Breast epithelium (tissue), 3 donors: ENCODE data around the gene AHDC1.

Experiments used
- POLR2A ChIP-seq: fragments of 450-650 bp; IDR thresholded peaks from one replicate; pipeline ENCODE4 v1.6.1; 2016; ENCODE audit warnings: antibody characterized with exemption, mild to moderate bottlenecking, moderate library complexity
- TF ChIP-seq, protein P1 (sequence below), 3 donors: fragments of 450-650 bp; IDR thresholded peaks; one replicate each; pipeline ENCODE4 v1.5.1; 2016 to 2017; ENCODE audit warnings: antibody characterized with exemption in 3 of 3, mild to moderate bottlenecking in 3 of 3, moderate library complexity in 3 of 3

DNA sequence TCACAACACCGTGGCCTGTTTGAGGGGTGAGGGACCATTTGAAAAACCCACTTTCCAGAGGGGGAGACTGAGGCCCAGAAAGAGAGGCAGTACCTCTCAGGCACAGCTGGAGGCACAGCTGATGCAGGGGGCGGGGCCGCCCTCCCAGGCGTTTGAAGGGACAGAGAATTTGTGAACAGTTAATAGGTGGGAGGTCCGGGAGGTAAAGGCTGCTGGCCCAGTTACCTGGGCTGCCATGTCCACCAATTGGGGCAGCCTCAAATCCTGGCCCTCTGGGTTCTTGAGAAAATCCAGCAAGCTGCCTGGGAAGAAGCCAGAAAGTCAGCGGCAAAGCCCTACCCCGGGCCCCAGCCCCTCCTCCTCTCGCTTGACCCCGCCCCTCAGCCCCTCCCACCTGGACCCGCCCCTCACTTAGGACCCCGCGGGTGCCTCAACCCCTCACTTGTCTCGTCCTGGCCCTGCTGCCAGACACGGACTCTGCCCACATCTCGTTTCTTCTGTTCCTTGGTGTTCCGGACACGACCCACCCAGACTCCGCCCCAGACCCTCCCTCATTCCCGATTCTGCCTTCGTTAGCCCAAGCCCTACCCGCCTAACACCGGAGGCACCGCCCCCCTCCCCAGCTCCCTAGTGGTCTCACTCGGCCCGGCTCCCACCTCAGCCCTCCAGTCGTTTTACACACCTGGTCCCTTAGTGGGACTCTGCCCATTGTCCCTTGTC, 10.8 kb upstream of the AHDC1 start:
- TF ChIP-seq, protein P1, sequence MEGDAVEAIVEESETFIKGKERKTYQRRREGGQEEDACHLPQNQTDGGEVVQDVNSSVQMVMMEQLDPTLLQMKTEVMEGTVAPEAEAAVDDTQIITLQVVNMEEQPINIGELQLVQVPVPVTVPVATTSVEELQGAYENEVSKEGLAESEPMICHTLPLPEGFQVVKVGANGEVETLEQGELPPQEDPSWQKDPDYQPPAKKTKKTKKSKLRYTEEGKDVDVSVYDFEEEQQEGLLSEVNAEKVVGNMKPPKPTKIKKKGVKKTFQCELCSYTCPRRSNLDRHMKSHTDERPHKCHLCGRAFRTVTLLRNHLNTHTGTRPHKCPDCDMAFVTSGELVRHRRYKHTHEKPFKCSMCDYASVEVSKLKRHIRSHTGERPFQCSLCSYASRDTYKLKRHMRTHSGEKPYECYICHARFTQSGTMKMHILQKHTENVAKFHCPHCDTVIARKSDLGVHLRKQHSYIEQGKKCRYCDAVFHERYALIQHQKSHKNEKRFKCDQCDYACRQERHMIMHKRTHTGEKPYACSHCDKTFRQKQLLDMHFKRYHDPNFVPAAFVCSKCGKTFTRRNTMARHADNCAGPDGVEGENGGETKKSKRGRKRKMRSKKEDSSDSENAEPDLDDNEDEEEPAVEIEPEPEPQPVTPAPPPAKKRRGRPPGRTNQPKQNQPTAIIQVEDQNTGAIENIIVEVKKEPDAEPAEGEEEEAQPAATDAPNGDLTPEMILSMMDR (IDR thresholded peaks at IDR 0.05) = no peak
- TF ChIP-seq POLR2A = no peak
